Activated T-cell treated with anti-CD3 and anti-CD28 coated beads, Interleukin-2, amount 50 U/mL, for 4 hours (primary cell): ENCODE measurements around the gene NRXN3. TPM values are rescaled to one million over a fixed set of nuclear protein-coding genes. Genes with fewer than 3 reads are reported as not detected.

ENCODE experiments used
- ATAC-seq, 2 donors: fragments of 200-7000 bp; cut with Tn5 transposase; one replicate each; pipeline ENCODE4 v1.10.0; 2021
- DNase-seq: peaks from one replicate; pipeline ENCODE4 v3.0.0-alpha.2; 2020
- H3K27me3 Mint-ChIP-seq: one replicate; pipeline ENCODE4 v1.8.0; 2021; ENCODE audit warnings: low read depth, mixed read lengths
- H3K36me3 Mint-ChIP-seq: one replicate; pipeline ENCODE4 v1.8.0; 2022; ENCODE audit warnings: mixed read lengths; ENCODE audit not compliant: insufficient read depth
- H3K4me1 Mint-ChIP-seq: one replicate; pipeline ENCODE4 v1.8.0; 2021; ENCODE audit warnings: low read depth, mixed read lengths
- H3K4me3 Mint-ChIP-seq: one replicate; pipeline ENCODE4 v1.8.0; 2021; ENCODE audit warnings: mild to moderate bottlenecking, moderate library complexity, mixed read lengths
- H3K9me3 Mint-ChIP-seq: one replicate; pipeline ENCODE4 v1.8.0; 2021; ENCODE audit warnings: mixed read lengths
- total RNA-seq, 3 donors: library from RNA; stranded (reverse); gene quantifications; one replicate each; pipeline ENCODE4 v1.2.1, GENCODE V29; 2021

The NRXN3 gene
- total RNA-seq, 3 donors from 2014 or later: not detected

DNA sequence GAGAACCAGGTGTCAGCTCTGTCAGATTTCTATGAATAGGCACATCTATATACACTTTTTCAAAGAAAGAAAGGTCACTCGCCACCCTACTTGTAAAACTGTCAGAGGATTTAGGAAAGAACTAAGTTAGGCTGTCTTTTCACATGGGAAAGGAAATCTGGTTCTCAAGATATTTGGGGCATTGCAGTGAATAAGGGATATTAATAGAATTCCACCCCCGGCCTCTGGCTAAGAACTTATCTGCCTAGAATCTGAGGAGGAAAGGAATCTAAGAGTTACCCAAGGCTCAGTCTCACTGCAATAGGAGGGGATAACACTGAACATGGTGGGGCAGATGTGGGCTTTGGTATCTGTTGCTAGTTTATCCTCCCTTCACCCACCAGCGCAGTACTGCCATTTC lies 677.6 kb downstream of the NRXN3 start:
- ATAC-seq: no peak
- no peaks in the 10 kb centered on the region for H3K9me3 Mint-ChIP-seq
- H3K4me1 Mint-ChIP-seq: no peaks in the 10 kb centered on the region
- no peaks in the 10 kb centered on the region for H3K27me3 Mint-ChIP-seq
- no peaks in the 10 kb centered on the region for H3K36me3 Mint-ChIP-seq
- no peak overlapping the region for H3K4me3 Mint-ChIP-seq
- no peak for DNase-seq

DNA sequence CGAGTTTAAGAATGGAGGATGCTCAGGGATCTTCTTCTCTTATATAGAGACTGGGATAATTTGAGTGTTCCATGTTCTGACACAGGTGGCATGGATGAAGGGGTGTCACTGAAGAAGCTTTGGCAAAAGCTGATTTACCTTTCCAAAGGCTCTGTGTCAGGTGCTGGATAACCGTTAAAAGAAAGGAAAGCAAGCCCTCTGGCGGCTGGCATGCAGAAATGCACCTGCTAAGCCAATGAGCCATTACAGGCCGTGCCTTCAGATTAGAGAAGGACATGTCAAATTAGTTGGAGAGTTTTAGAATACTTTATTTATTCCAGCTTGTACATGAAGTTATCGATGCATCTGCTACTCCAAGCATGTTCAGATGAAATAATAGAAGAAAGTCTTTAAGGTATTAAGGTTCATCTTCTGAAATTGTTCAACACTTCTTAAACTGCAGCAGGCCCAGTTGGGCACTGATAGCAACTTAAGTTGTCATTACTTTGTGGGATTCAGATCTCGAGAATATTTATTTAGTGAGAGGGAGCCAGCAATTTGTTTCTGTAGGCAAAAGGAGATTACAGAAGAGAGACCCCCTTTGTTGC lies 678.2 kb downstream of the NRXN3 start:
- no peaks in the 10 kb centered on the region for H3K9me3 Mint-ChIP-seq
- DNase-seq: no peak
- ATAC-seq: no peak
- no peaks in the 10 kb centered on the region for H3K4me1 Mint-ChIP-seq
- no peak overlapping the region for H3K4me3 Mint-ChIP-seq
- no peaks in the 10 kb centered on the region for H3K36me3 Mint-ChIP-seq
- no peaks in the 10 kb centered on the region for H3K27me3 Mint-ChIP-seq

DNA sequence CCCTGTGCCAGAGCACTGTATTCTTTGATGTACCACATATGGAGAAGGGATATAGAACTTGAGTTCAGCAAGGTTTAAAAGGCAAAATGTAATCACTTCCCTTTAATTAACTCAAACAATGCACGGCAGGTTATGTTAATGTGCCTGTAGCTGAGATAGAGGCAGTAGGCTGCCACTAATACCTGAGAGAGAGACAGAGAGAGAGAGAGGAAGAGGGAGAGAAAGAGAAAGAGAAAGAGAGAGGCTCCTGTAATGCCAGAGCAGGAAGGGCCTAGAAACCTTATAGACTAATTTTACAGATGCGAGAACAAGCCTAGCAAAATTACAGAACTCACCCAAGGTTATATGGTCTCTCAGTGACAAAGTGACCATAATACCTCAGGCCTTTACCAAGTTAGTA lies 679.8 kb downstream of the NRXN3 start:
- Mint-ChIP-seq H3K4me1 (no peaks in the 10 kb centered on the region), H3K9me3 (no peaks in the 10 kb centered on the region), H3K36me3 (no peaks in the 10 kb centered on the region), H3K4me3 (no peak overlapping the region), H3K27me3 (no peaks in the 10 kb centered on the region)
- ATAC-seq (no peak), DNase-seq (no peak)

DNA sequence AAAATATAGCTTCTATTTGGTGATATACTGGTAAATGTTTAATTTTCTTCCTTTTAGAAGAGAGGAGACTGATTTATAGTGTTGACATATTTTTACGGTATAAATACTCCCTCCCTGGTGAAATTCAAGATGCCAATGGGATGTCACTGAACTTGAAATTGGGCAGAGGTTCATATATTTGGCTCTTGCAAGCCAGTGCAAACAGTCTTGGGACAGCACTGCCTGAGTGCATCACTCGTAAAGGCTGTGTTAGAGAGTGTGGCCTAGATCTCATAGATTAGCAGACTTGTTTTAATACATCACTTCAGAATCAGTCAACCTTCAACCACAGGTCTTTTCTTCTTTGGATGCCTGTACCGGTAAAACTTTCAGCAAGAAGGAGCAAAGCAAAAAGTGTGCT lies 681.0 kb downstream of the NRXN3 start:
- H3K4me3 Mint-ChIP-seq: no peak overlapping the region
- no peaks in the 10 kb centered on the region for H3K9me3 Mint-ChIP-seq
- H3K27me3 Mint-ChIP-seq: no peaks in the 10 kb centered on the region
- ATAC-seq: no peak
- DNase-seq: no peak
- H3K4me1 Mint-ChIP-seq: no peaks in the 10 kb centered on the region
- no peaks in the 10 kb centered on the region for H3K36me3 Mint-ChIP-seq

DNA sequence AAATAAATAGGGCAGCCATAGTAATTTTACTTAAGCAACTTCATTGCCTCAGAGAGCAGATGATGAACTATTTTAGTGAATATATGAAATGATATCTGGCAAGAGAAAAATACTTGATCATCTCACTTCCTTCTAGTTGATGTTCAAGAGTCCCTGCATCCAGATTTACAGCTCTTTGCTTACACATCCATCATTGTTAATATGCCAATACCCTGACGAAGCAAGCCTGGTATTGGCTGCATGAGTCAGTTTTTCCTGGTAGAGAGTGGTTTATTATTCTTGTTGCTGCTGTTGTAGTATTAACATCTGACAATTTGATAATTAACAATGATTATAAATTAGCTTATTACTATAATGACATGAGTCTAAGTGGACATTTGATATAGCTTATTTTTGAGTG lies 681.9 kb downstream of the NRXN3 start:
- Mint-ChIP-seq H3K27me3 (no peaks in the 10 kb centered on the region), H3K4me1 (no peaks in the 10 kb centered on the region), H3K9me3 (no peaks in the 10 kb centered on the region), H3K36me3 (no peaks in the 10 kb centered on the region), H3K4me3 (no peak overlapping the region)
- ATAC-seq: no peak
- no peak for DNase-seq

DNA sequence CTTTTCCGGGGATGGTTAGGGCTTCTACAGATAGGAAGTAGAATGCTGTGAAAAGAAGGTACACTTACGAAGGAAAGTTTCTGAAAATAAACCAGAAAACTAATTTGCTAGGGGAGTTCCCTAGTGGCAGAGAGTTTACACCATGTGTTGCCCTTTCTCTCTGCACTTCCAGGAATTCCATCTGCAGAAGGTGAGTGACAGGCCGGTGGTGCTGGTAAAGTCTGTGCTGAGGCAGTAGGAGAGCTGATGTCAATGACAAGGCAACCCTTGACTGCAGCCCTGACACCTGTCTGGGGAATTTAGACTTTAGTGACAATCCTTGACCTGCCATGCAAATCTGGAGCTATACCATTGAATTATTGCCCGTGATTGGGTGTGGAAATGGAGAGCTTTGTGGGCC lies 687.8 kb downstream of the NRXN3 start:
- no peak for ATAC-seq
- Mint-ChIP-seq H3K4me3 (no peak overlapping the region), H3K27me3 (no peaks in the 10 kb centered on the region), H3K4me1 (no peaks in the 10 kb centered on the region), H3K36me3 (no peaks in the 10 kb centered on the region), H3K9me3 (no peaks in the 10 kb centered on the region)
- no peak for DNase-seq

DNA sequence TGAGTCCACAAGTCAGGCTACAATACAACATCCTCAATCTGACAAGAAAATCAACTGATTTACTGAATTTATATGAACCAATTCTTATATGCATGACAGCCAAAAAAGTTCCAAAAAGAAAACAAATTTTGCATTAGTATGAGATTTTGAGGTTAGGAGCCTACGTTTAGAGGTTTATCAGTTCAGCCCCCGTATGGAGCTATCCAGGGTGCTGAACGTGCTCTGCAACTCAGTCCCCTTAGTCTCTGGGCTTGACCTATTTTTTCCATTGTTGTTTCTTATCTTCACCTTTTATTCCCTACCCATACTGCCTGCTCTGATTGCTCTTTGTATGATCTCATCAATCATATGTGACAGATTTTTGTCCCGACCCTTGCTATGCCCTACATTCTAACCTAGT lies 693.0 kb downstream of the NRXN3 start:
- Mint-ChIP-seq H3K36me3 (no peaks in the 10 kb centered on the region), H3K9me3 (no peaks in the 10 kb centered on the region), H3K27me3 (no peaks in the 10 kb centered on the region), H3K4me1 (no peaks in the 10 kb centered on the region), H3K4me3 (no peak overlapping the region)
- no peak for DNase-seq
- no peak for ATAC-seq

DNA sequence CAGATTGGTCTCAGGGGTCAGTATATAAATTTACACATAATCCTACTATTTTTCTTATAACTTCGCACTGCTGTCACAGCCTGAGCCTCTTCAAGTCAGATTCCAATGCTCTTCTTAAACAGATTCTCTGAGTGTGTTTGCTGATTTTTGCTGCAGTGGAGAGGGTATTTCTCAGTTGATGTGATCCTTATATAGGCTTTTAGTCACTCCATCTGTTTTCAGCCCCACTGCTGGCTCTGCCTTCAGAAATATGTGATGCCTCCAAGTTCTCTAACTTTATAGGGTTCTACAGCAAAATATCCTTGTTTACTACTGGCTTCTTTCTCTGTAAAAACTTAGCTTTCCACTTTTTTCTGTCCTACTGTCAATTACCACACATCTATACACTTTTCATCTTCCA lies 702.7 kb downstream of the NRXN3 start:
- Mint-ChIP-seq H3K36me3 (no peaks in the 10 kb centered on the region), H3K4me1 (no peaks in the 10 kb centered on the region), H3K27me3 (no peaks in the 10 kb centered on the region), H3K4me3 (no peak overlapping the region), H3K9me3 (peaks cover 4% of the 10 kb centered on the region)
- ATAC-seq (no peak), DNase-seq (no peak)

DNA sequence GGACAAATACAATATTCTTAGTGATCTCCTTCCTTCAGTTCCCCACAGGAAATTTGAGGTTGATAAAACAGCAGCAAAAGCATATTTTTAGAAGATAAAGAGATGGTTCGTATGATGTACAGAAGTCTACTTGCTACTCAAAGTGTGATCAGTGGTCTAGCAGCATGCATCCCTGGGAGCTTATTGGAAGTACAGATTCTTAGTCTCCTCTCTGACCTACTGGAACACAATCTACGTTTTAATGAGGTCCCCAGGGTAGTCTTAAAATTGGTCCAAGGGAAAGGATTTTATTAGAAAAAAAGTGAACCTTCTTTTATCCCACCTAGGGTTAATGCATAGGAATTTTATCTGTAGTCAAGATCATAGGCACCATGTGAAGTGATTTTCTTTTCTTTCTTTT lies 703.4 kb downstream of the NRXN3 start:
- no peak for ATAC-seq
- DNase-seq: no peak
- Mint-ChIP-seq H3K4me3 (no peak overlapping the region), H3K4me1 (no peaks in the 10 kb centered on the region), H3K27me3 (no peaks in the 10 kb centered on the region), H3K36me3 (no peaks in the 10 kb centered on the region), H3K9me3 (peaks cover 4% of the 10 kb centered on the region)

DNA sequence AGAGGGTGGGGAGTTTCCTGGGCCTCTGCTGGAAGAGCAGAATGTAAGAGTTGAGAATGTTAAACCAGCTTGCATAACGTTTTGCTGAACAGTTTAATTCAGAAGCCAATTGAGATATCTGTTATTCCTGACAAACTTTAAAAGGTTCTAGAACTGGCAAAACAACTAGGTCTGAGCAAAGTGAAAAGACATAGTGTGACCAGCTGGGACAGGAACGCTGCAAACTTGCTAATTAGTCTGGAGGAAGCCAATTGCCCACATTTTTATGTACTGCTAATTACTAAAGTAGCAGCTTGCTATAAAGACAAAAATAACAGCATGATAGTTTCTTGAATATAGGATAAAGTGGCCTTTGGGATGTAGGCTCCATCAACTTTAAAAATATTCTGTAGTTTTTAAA lies 704.9 kb downstream of the NRXN3 start:
- DNase-seq (no peak), ATAC-seq (no peak)
- Mint-ChIP-seq H3K36me3 (no peaks in the 10 kb centered on the region), H3K4me1 (no peaks in the 10 kb centered on the region), H3K9me3 (peaks cover 4% of the 10 kb centered on the region), H3K27me3 (no peaks in the 10 kb centered on the region), H3K4me3 (no peak overlapping the region)

DNA sequence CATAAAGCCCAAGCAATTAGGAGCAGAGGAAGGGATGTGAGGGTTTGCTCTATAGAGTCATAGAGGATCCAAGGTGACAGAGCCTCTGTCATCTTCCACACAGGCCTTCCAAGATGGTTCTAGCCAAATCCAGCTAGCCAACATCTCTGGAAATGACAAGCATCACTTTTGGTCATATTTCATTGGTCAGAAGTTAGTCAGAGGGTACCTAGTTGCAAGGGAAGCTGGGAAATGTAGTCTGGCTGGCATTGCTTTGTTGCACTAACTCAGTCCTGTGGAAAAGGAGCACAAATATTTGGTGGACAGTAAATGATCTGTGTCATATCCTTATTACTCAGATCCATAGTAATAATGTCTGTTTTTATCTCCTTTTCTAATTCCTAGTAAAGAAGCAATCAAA lies 715.7 kb downstream of the NRXN3 start:
- Mint-ChIP-seq H3K36me3 (no peaks in the 10 kb centered on the region), H3K4me3 (no peak overlapping the region), H3K27me3 (no peaks in the 10 kb centered on the region), H3K9me3 (peaks cover 5% of the 10 kb centered on the region), H3K4me1 (no peaks in the 10 kb centered on the region)
- DNase-seq (no peak), ATAC-seq (no peak)

DNA sequence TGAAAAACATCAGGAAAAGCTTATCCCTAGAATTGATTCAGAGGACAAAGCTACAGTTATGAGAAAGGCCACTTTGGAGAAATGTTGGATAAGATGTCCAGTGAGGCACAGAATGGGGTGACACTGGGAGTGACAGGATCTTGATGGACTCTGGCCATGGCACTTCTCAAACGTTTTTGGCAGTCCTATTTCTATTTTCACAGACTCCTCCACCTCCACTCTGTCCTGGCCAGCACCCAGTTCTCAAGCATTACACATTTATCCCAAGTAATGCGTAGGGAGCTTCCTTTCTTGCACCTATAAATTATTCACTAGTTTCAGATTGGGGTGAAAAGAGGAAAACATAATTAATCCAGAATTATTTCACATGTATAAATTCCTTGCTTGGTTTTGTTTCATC lies 727.3 kb downstream of the NRXN3 start:
- H3K27me3 Mint-ChIP-seq: no peaks in the 10 kb centered on the region

DNA sequence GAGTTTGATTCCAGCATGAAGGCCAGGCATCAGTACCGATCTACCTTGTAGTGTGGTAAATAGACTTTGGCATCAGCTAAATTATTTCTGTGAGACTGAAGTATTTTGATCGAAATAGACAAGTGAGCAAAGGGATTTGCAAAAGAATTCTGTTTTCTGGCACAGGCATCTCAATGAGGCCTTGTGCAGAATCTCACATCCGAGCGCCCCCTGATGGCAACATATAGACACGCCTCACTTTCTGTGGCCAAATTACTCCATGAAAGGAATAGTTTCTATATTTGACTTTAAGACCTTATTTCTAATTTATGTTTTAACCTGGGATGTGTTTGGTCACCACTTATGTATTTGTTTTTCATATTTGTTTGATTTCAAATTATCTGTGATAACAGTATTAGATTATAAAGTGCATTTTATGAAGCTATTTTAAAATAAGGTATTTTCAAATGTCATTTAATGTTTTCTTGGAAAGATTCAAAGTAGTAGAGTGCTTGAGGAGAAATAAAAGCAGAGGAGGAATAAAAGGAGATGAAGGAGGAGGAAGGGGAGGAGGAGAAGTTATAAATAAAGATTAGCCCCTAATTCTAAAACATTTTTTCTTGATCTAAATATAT lies 731.9 kb downstream of the NRXN3 start:
- DNase-seq (no peak), ATAC-seq (no peak)
- Mint-ChIP-seq H3K4me1 (no peaks in the 10 kb centered on the region), H3K36me3 (no peaks in the 10 kb centered on the region), H3K27me3 (no peaks in the 10 kb centered on the region), H3K9me3 (no peaks in the 10 kb centered on the region), H3K4me3 (no peak overlapping the region)

More for the DNA sequence above, 727.3 kb downstream of the NRXN3 start:
- no peaks in the 10 kb centered on the region for H3K36me3 Mint-ChIP-seq
- no peaks in the 10 kb centered on the region for H3K9me3 Mint-ChIP-seq
- ATAC-seq (no peak), DNase-seq (no peak)
- H3K4me3 Mint-ChIP-seq: no peak overlapping the region
- H3K4me1 Mint-ChIP-seq: no peaks in the 10 kb centered on the region

DNA sequence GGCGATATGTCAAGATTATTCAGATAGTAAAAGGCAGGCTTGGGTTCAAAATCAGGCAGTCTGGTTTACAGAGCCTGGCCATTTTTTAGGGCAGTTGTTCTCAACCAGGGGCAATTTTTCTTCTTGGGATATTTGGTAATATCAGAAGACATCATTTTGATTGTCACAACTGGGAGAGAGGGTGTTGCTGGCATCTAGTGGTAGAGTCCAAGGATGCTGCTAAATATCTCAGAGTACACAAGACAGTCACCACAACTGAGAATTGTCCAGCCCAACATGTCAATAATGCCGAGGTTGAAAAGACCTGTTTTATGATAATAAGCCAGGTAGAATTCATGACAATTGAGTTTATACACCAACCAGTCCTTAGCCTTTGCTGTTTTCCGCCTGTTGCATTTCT lies 733.9 kb downstream of the NRXN3 start:
- Mint-ChIP-seq H3K4me3 (no peak overlapping the region), H3K27me3 (no peaks in the 10 kb centered on the region), H3K36me3 (no peaks in the 10 kb centered on the region), H3K4me1 (no peaks in the 10 kb centered on the region), H3K9me3 (peaks cover 3% of the 10 kb centered on the region)
- ATAC-seq: no peak
- no peak for DNase-seq

DNA sequence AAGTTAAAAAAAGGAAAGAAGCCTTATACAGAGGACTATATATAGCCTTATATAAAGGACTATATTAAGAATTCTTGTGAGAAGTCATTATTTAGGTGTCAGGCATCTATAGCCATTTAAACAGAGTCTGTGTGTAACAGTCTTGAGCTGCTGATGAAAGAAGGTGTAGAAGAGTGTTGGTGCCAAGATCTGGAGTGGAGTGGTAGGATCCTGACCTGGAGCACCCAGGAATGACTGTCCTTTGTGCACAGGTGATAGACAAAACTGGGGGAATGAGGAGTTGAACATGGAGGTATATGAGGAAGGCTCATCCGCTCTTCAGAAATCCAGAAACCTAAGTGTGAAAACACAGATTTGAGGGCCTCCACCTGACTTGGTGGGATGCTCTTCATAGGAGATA lies 747.3 kb downstream of the NRXN3 start:
- no peak overlapping the region for H3K4me3 Mint-ChIP-seq
- no peaks in the 10 kb centered on the region for H3K27me3 Mint-ChIP-seq
- ATAC-seq (no peak), DNase-seq (no peak)
- no peaks in the 10 kb centered on the region for H3K36me3 Mint-ChIP-seq
- H3K9me3 Mint-ChIP-seq: peaks cover 3% of the 10 kb centered on the region
- H3K4me1 Mint-ChIP-seq: no peaks in the 10 kb centered on the region

DNA sequence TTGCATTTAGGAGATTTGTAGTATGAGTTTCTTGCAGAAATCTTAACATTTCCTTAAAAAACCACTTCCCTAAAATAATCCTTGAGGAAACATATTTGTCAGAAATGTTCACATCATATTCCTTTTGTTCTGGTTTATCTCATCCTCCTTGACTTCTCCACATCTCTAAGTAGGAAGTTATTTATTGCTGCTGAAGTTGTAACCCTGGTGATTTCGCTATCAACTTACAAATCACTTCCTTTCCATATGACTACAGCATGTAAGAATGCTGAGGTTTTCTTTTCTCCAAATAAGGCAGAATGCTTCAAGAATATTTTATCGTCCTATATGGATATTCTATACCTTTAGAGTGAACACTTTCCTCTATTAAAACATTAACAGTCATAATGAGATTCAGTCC lies 751.7 kb downstream of the NRXN3 start:
- ATAC-seq (no peak), DNase-seq (no peak)
- Mint-ChIP-seq H3K9me3 (peaks cover 3% of the 10 kb centered on the region), H3K4me1 (no peaks in the 10 kb centered on the region), H3K4me3 (no peak overlapping the region), H3K36me3 (no peaks in the 10 kb centered on the region), H3K27me3 (no peaks in the 10 kb centered on the region)
